Body of pancreas (tissue), 4 donors: ENCODE measurements around the gene RPS6KA3.

Experiments used
- CTCF ChIP-seq, 7 experiments: fragments of 450-650 bp in 4 of 7; fragments of 200-600 bp in 3 of 7; sonication (generic) in 3 of 7; IDR thresholded peaks; one replicate each; pipeline ENCODE4 v1.5.1; 2016 to 2019; ENCODE audit warnings: antibody characterized with exemption in 7 of 7
- POLR2A ChIP-seq, 3 donors: fragments of 450-650 bp; IDR thresholded peaks; one replicate each; pipeline ENCODE4 v1.6.1; 2016; ENCODE audit warnings: antibody characterized with exemption in 3 of 3, mild to moderate bottlenecking in 2 of 3

- TF ChIP-seq CTCF (IDR thresholded peaks at IDR 0.05) (no peak), POLR2A (IDR thresholded peaks at IDR 0.05) (no peak)
Measured at GRCh38 chrX:20237864-20238263, 28.8 kb downstream of the RPS6KA3 start.
